Nephron (organoid): Measurements from ENCODE around the gene PRR18.

ENCODE experiments used
- H3K27ac Mint-ChIP-seq, 3 experiments: 2 replicates each; pipeline ENCODE4 v1.8.0; 2020; ENCODE audit warnings: mixed read lengths in 3 of 3, mild to moderate bottlenecking in 2 of 3, moderate library complexity in 1 of 3
- H3K27me3 Mint-ChIP-seq: 2 replicates; pipeline ENCODE4 v1.8.0; 2021; ENCODE audit warnings: low read depth, mild to moderate bottlenecking, moderate library complexity, mixed read lengths
- H3K36me3 Mint-ChIP-seq: 2 replicates; pipeline ENCODE4 v1.8.0; 2020; ENCODE audit warnings: low read depth, mixed read lengths
- H3K4me1 Mint-ChIP-seq: 2 replicates; pipeline ENCODE4 v1.8.0; 2020; ENCODE audit warnings: mixed read lengths
- H3K4me3 Mint-ChIP-seq, 3 experiments: 2 replicates each; pipeline ENCODE4 v1.8.0; 2020; ENCODE audit warnings: mild to moderate bottlenecking in 3 of 3, mixed read lengths in 3 of 3, moderate library complexity in 2 of 3
- H3K9me3 Mint-ChIP-seq: 2 replicates; pipeline ENCODE4 v1.8.0; 2020; ENCODE audit warnings: mixed read lengths
- CTCF ChIP-seq, 3 experiments: fragments of 200-600 bp; sonication (generic); IDR thresholded peaks; one replicate each; pipeline ENCODE4 v1.5.0; 2021; ENCODE audit warnings: antibody characterized with exemption in 3 of 3; ENCODE audit not compliant: unreplicated experiment in 3 of 3

PRR18 gene, protein sequence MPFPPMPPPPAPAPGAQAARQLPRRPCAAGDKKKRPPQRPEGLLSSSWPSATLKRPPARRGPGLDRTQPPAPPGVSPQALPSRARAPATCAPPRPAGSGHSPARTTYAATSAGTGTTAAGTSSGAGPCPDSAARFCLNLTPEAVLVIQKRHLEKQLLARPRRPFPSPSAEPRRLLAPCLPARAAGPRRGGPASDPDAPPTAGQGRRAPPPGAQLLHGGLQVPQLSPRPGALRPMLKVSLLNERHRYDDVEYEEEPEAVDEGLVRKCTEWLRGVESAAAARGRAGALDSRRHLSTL

GRCh38 chr6:166308033-166308768, at the start of gene PRR18:
PRR18 (minus strand) TSS chr6:166308392; CDS start chr6:166308142, 250 bp downstream.
- no peak for TF ChIP-seq CTCF (IDR thresholded peaks at IDR 0.05; ENCODE audit: unreplicated experiment in 3 of 3)
- no peaks in the 10 kb centered on the region for H3K9me3 Mint-ChIP-seq

DNA sequence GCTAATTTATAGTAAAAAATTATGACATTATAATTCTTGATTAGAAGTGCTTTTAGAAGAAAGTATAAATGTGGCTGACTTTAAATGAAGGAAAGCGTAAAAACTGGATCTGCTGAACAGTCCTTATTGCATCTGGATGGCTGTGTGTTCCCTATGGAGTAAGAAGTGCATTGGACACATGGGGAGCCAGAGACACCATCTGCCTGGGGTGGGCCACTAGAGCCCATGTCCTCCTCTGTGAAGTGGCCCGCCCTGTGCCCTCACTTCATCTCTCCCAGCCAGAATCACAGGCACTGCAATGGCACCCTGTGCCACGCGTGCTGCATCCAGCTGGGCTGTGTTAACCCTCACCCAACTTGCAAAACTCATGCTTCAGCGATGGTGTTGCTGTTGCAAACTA, 47.4 kb upstream of the PRR18 start:
- Mint-ChIP-seq H3K27me3 (peaks cover 12% of the 10 kb centered on the region), H3K9me3 (peaks cover 13% of the 10 kb centered on the region), H3K27ac (no peak overlapping the region), H3K36me3 (no peaks in the 10 kb centered on the region), H3K4me1 (no peaks in the 10 kb centered on the region), H3K4me3 (no peak overlapping the region)
- no peak for TF ChIP-seq CTCF (IDR thresholded peaks at IDR 0.05; ENCODE audit: unreplicated experiment in 3 of 3)

More at GRCh38 chr6:166308033-166308768, at the start of gene PRR18:
- Mint-ChIP-seq H3K27ac (no peak within 1 kb of the TSS), H3K4me1 (peaks cover 10% of the 10 kb centered on the region), H3K36me3 (no peaks in the 10 kb centered on the region), H3K4me3 (peak within 1 kb of the TSS; percentile 47 to 70 (median 53)), H3K27me3 (peaks cover 56% of the 10 kb centered on the region)

DNA sequence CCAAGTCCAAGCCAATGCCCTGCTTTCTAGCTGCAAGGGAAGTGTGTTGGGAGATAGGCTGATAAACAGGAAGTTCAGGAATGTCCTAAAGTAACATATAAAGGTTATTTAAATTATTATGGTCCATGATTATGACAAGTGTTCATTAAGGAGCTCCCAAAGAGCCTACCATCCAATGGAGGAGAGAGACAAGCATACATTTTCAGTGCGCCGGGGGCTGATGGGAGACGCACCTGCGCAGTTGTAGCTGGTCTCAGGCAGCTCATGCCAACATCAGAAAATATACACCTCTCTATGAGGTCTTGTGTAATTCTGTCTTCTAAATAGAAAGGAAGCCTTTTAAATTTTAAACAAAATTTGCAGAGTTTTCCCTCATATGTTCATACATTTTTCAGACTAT, 46.8 kb upstream of the PRR18 start:
- H3K4me3 Mint-ChIP-seq = no peak overlapping the region
- peaks cover 16% of the 10 kb centered on the region for H3K9me3 Mint-ChIP-seq
- no peaks in the 10 kb centered on the region for H3K36me3 Mint-ChIP-seq
- TF ChIP-seq CTCF (IDR thresholded peaks at IDR 0.05; ENCODE audit: unreplicated experiment in 3 of 3) = no peak
- H3K27me3 Mint-ChIP-seq = peaks cover 12% of the 10 kb centered on the region
- H3K27ac Mint-ChIP-seq = no peak overlapping the region
- H3K4me1 Mint-ChIP-seq = no peaks in the 10 kb centered on the region

GRCh38 chr6:166354143-166354542, 46.0 kb upstream of the PRR18 start:
- Mint-ChIP-seq H3K9me3 (peaks cover 23% of the 10 kb centered on the region), H3K27me3 (peaks cover 12% of the 10 kb centered on the region), H3K27ac (no peak overlapping the region), H3K36me3 (no peaks in the 10 kb centered on the region), H3K4me3 (no peak overlapping the region), H3K4me1 (no peaks in the 10 kb centered on the region)
- TF ChIP-seq CTCF (IDR thresholded peaks at IDR 0.05; ENCODE audit: unreplicated experiment in 3 of 3) = no peak

DNA sequence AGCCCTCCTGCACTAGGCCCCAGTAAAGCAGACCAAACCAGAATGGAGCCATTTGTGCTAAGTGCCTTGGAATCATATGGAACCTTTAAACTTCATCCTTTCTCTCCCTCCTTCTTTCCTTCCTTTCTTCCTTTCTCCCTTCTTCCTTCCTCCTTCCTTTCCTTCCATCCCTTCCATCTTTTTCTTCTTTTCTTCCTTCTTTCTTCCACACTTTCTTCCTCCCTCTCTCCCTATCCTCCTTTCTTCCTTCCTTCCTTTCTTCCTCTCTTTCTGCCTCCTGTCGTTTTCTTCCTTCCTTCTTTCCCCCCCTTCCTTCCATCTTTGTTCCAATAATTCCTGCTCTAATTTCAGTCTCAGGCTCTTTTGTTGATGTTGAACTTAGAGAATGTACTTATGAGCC, 45.3 kb upstream of the PRR18 start:
- no peak overlapping the region for H3K27ac Mint-ChIP-seq
- H3K27me3 Mint-ChIP-seq = peaks cover 12% of the 10 kb centered on the region
- no peaks in the 10 kb centered on the region for H3K4me1 Mint-ChIP-seq
- H3K9me3 Mint-ChIP-seq = peaks cover 26% of the 10 kb centered on the region
- H3K36me3 Mint-ChIP-seq = no peaks in the 10 kb centered on the region
- TF ChIP-seq CTCF (IDR thresholded peaks at IDR 0.05; ENCODE audit: unreplicated experiment in 3 of 3) = no peak
- H3K4me3 Mint-ChIP-seq = no peak overlapping the region
